GM20000 (cell line): Measurements from ENCODE around the gene CDT1.

Experiments used
- DNase-seq: peaks from one replicate; pipeline ENCODE4 v3.0.0; 2012; ENCODE audit warnings: low spot score
- TF ChIP-seq, protein P1 (sequence below): IDR thresholded peaks from 2 replicates; pipeline ENCODE4 v1.5.1; 2012; ENCODE audit warnings: mild to moderate bottlenecking, control low read depth; ENCODE audit errors: extremely low read depth, missing control alignments

Gene CDT1

DNA sequence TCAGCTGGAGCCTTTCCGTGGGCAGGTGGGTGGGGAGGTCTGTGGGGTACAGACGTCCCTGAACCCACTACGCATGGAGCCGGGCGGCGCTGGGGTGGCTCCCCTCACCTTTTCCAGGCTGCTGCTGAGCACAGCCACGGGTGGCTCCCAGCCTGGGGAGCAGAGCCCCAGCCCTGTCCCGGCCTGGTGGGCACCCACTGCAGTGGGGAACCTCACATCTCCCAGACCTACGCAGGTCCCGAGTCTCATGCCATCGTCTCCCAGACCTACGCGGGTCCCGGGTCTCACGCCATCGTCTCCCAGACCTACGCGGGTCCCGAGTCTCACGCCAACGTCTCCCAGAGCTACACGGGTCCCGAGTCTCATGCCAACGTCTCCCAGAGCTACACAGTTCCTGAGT, 25.1 kb downstream of the CDT1 start:
- no peak for DNase-seq
- TF ChIP-seq, protein P1, sequence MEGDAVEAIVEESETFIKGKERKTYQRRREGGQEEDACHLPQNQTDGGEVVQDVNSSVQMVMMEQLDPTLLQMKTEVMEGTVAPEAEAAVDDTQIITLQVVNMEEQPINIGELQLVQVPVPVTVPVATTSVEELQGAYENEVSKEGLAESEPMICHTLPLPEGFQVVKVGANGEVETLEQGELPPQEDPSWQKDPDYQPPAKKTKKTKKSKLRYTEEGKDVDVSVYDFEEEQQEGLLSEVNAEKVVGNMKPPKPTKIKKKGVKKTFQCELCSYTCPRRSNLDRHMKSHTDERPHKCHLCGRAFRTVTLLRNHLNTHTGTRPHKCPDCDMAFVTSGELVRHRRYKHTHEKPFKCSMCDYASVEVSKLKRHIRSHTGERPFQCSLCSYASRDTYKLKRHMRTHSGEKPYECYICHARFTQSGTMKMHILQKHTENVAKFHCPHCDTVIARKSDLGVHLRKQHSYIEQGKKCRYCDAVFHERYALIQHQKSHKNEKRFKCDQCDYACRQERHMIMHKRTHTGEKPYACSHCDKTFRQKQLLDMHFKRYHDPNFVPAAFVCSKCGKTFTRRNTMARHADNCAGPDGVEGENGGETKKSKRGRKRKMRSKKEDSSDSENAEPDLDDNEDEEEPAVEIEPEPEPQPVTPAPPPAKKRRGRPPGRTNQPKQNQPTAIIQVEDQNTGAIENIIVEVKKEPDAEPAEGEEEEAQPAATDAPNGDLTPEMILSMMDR: no peak

DNA sequence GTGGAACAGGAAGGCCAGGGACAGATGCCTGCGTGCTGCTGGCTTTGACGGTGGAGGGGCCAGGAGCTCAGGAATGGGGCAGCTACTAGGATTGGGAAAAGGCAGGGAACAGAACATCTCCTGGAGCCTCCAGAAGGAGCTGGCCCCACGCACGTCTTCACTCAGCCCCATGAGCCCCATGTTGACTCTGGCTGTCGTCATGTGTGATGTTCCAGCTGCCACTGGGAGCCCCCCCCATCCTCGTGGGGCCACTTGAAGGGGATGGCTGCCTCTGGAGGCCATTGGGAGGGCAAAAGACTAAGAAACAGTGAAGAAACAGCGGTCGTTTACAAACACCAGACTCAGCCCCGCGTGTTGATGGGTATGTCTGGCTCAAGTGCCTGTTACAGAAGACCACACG, 26.7 kb downstream of the CDT1 start:
- no peak for DNase-seq
- TF ChIP-seq, protein P1: no peak

DNA sequence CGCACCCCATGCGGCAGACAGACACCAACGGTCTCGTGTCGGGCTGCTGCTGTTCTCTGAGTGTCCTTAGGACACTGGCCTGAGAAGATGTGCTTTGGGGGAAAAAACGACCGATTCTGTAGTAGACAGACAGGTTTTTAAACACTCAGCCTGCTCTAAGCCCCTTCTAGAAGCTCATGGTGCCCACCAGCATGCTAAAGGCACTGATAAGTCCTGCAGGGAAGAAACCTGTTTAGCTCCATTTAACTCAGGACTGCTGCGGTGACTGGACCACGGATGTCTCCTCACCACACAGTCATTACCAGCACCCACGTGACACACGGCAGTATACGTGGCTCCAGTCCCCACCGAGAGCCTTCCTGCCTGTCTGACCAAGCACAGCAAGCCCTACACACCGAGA, 27.2 kb downstream of the CDT1 start:
- no peak for DNase-seq
- TF ChIP-seq, protein P1: no peak

DNA sequence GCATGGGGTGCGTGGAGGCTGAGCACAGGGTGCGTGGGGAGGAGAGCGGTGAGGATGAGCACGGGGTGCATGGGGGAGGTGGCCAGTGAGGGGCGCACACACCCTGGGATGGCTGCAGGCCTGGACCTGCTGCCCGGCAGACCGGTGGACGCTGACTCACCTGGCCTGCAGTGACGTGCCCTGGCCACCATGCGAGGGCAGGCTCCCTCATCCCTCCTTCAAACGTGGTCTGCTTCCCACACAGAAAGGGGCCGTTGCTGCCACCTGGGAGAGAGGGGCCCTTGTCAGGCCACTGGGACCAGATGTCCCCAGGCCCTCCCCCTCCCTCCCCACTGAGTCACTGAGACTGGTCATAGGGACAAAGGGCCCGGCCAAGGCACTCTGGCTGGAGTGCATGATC, 28.2 kb downstream of the CDT1 start:
- DNase-seq: no peak
- TF ChIP-seq, protein P1: no peak

DNA sequence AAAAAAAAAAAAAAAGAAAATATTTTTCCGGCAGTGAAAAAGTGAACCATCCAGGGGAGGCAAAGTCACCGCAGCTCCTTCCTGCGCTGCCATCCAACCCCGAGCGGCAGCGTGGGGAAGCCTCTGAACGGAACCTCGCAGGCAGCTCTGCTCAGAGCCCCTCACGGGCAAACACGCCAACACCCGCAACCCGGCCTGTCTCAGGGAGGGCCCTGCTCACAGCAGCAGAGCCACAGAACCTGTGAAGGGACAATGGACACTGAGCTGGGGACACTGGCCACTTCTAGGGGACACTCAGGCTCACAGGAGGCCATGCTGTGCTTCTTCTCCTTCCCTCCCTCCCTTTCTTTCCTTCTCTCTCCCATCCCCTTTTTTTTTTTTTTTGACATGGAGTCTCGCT, 29.5 kb downstream of the CDT1 start:
- no peak for DNase-seq
- TF ChIP-seq, protein P1: no peak

DNA sequence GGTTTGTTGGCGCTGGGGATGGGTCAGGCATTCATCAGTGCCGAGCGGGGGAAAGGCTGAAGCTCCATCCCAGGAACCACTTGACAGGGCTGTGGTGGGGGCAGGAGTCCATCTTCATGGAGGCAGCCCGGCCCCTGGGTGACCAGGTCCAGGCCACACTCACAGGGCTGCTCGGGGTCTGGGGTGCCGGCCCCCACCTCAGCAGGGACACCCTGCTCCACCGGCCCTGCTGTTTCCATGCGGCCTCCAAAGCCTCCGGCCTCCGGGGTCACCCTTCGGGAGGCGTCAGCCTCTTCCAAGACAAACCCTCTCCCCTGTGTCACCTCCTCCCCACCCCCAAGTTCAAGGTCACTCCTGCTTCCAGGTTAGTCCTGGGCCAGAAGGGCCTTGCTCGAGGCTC, 31.1 kb downstream of the CDT1 start:
- DNase-seq: no peak
- TF ChIP-seq, protein P1: no peak

DNA sequence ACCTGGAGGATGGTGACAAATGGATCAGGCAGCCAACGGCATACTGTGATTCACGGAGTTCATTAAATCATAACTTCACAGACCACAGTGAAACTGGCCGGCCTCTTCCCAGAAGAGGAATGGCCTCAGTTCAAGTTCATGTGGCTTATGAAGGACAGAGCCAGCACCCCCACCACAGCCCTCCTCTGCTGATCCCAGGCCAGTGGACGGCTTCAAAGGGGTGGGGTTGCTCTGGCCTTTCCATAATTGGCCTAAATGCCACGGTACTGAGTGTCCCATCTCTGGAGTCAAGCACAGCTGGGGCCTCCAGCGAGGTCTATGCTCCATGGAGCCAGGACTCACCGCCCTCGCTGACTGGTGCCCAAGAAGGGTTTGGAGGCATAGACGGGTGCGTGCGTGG, 31.8 kb downstream of the CDT1 start:
- TF ChIP-seq, protein P1: no peak
- no peak for DNase-seq
